ENCODE measurements around the gene GALM.

DNA sequence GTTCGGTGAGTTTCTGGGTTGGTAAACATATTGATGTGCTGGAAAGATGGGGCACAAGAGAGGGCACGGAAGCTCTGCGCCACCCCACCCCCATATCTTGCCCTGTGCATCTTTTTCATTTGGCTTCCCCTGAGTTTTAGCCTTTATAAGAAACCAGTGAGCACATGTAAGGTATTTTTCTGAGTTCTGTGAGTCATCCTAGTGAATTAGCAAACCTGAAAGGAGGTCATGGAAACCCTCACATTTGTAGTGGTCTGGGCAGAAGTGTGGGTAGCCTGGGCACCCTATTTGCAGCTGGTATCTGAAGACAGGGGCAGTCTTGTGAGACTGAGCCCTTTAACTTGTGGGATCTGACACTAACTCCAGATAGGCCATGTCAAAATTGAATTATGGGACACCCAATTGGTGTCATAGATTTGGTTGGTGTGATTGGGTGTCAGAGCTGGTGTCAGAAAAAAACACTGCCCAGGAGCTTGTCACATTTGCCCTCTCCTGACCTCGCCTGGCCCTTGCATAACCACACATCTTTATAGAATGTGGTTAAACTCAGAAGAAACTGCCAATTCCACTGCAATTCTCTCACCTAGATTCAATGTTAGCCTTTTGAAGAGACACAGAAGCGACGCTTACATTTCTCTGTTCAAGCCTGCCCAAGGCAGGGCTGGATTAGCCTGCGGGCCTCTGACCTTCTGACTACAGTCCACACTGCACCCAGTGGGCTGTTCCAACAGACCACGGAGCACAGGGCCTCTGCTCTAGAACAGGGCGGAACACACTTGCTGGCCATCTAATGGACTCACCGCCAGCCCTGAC is 12.0 kb upstream of the GALM start:
- TF ChIP-seq SAP30 (IDR thresholded peaks at IDR 0.05; ENCODE audit: insufficient read depth, insufficient replicate concordance, low read length) (no peak), KDM1A (IDR thresholded peaks at IDR 0.05; ENCODE audit: borderline replicate concordance, low read length) (no peak), RBBP5 (IDR thresholded peaks at IDR 0.05; ENCODE audit: borderline replicate concordance, low read depth, low read length) (no peak), TEAD4 (IDR thresholded peaks at IDR 0.05; ENCODE audit: low read depth, low read length) (no peak), RFX5 (IDR thresholded peaks at IDR 0.05; ENCODE audit: borderline replicate concordance, low read depth, low read length) (no peak), TAF1 (IDR thresholded peaks at IDR 0.05; ENCODE audit: low read depth, low read length) (no peak)
- TF ChIP-seq, protein P1, sequence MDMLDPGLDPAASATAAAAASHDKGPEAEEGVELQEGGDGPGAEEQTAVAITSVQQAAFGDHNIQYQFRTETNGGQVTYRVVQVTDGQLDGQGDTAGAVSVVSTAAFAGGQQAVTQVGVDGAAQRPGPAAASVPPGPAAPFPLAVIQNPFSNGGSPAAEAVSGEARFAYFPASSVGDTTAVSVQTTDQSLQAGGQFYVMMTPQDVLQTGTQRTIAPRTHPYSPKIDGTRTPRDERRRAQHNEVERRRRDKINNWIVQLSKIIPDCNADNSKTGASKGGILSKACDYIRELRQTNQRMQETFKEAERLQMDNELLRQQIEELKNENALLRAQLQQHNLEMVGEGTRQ (IDR thresholded peaks at IDR 0.05; ENCODE audit: low read length), result no peak
- TF ChIP-seq, protein P2, sequence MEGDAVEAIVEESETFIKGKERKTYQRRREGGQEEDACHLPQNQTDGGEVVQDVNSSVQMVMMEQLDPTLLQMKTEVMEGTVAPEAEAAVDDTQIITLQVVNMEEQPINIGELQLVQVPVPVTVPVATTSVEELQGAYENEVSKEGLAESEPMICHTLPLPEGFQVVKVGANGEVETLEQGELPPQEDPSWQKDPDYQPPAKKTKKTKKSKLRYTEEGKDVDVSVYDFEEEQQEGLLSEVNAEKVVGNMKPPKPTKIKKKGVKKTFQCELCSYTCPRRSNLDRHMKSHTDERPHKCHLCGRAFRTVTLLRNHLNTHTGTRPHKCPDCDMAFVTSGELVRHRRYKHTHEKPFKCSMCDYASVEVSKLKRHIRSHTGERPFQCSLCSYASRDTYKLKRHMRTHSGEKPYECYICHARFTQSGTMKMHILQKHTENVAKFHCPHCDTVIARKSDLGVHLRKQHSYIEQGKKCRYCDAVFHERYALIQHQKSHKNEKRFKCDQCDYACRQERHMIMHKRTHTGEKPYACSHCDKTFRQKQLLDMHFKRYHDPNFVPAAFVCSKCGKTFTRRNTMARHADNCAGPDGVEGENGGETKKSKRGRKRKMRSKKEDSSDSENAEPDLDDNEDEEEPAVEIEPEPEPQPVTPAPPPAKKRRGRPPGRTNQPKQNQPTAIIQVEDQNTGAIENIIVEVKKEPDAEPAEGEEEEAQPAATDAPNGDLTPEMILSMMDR (IDR thresholded peaks at IDR 0.05; ENCODE audit: control extremely low read depth in 1 of 3, insufficient read depth in 1 of 3, low read depth in 1 of 3, low read length in 3 of 3), result no peak
